Esophagus muscularis mucosa (tissue), 4 donors: ENCODE data around the gene FANCI.

Experiments
- EP300 ChIP-seq: sonication (generic); formaldehyde crosslinking; IDR thresholded peaks from one replicate; pipeline ENCODE4 v1.6.1; 2017; ENCODE audit warnings: antibody characterized with exemption
- POLR2A ChIP-seq: fragments of 450-650 bp; IDR thresholded peaks from one replicate; pipeline ENCODE4 v1.6.1; 2017; ENCODE audit warnings: antibody characterized with exemption, moderate library complexity, mild to moderate bottlenecking, low read depth
- POLR2AphosphoS5 ChIP-seq, 2 donors: sonication (generic); formaldehyde crosslinking; IDR thresholded peaks; one replicate each; pipeline ENCODE4 v1.6.1; 2017; ENCODE audit warnings: antibody characterized with exemption in 2 of 2
- TF ChIP-seq, protein P1 (sequence below), 3 experiments: fragments of 200-600 bp in 2 of 3; fragments of 450-650 bp in 1 of 3; sonication (generic) in 2 of 3; IDR thresholded peaks; one replicate each; pipeline ENCODE4 v1.5.1; 2017 to 2019; ENCODE audit warnings: antibody characterized with exemption in 3 of 3, mild to moderate bottlenecking in 2 of 3, moderate library complexity in 1 of 3

DNA sequence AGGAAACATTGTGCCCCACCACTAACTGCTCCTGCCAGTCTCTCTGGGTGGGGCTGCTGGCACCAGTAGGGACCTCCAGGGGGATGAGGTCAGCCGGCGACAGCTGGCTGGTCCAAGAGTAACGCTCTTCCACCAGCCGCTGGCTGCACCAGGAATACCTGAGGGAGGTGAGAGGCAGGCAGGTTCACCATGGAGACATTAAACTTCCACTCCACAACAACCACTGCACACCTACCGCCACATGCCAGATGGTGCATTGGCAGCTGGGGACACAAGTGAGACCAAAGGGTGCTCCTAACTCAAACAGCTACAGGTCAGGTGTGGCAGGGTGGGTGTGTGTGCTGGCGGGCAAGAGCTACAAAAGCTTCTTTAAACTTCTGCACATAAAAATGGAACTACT is 86.3 kb downstream of the FANCI start:
- TF ChIP-seq, protein P1, sequence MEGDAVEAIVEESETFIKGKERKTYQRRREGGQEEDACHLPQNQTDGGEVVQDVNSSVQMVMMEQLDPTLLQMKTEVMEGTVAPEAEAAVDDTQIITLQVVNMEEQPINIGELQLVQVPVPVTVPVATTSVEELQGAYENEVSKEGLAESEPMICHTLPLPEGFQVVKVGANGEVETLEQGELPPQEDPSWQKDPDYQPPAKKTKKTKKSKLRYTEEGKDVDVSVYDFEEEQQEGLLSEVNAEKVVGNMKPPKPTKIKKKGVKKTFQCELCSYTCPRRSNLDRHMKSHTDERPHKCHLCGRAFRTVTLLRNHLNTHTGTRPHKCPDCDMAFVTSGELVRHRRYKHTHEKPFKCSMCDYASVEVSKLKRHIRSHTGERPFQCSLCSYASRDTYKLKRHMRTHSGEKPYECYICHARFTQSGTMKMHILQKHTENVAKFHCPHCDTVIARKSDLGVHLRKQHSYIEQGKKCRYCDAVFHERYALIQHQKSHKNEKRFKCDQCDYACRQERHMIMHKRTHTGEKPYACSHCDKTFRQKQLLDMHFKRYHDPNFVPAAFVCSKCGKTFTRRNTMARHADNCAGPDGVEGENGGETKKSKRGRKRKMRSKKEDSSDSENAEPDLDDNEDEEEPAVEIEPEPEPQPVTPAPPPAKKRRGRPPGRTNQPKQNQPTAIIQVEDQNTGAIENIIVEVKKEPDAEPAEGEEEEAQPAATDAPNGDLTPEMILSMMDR (IDR thresholded peaks at IDR 0.05) = no peak
- TF ChIP-seq POLR2A (no peak), POLR2AphosphoS5 (IDR thresholded peaks at IDR 0.05) (no peak), EP300 (no peak)
